Measurements from ENCODE around the gene ZNF722. TPM values are rescaled to one million over a fixed set of nuclear protein-coding genes. Genes with fewer than 3 reads are reported as not detected.
"Not testable (repeated sequence)": the region's sequence is repeated elsewhere in the genome, so short reads cannot be mapped to it uniquely, and the experiment has no call there.

ZNF722 gene
- total RNA-seq = not detected in 2 replicates
- long read RNA-seq = 0 reads

DNA sequence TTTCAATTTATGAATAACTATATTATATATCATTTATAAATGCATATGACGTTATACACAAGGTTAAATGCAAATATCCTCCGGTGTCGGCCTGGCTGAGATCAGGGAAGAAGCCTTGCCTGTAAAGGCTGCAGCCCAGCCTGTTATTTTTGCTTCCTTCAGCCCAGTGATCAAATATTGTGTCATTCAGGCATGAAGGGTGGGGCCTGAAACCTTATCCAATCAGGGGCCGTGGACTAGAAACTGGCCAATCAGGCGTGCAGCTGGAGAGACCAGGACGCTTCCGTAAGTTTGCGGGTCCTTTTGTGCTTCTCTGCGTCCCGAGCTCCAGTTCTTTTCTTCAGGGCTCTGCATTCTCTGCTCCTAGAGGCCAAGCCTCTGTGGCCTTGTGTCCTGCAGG lies at the start of gene ZNF722:
Gene ZNF722 (plus strand): TSS at position 301 of the 400 bp plus-strand sequence. CDS start 113 bp downstream, outside the sequence.
- Mint-ChIP-seq H3K36me3 (ENCODE audit: insufficient read depth) (peaks cover 2% of the 10 kb centered on the region), H3K4me1 (ENCODE audit: low read depth) (no peaks in the 10 kb centered on the region), H3K27ac (no peak within 1 kb of the TSS), H3K9me3 (ENCODE audit: low read depth) (peaks cover 12% of the 10 kb centered on the region), H3K4me3 (ENCODE audit: low read depth) (no peak within 1 kb of the TSS), H3K27me3 (no peaks in the 10 kb centered on the region)
- DNase-seq (ENCODE audit: low spot score, unreplicated experiment) = no peak
- no peak for TF ChIP-seq CTCF (IDR thresholded peaks at IDR 0.05; ENCODE audit: unreplicated experiment)

DNA sequence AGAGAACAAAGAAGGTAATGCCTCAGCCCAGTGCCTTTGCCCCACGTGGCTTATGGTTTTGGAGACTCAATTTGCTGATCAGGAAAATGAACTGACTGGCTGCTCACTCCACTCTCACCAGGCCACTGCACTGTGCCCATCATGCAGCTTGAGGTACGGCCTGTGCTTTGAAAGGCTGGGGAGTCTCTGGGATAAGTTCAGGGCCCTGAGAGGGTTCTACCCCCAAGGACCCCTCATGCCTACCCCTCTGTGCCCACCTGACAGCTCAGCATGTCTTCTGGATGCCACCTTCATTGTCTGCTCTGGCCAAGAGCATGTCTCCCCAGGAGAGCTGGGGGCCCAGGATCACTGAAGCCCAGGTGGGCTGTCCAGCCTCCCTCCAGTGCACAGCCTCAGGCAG lies 45.5 kb upstream of the ZNF722 start:
- DNase-seq (ENCODE audit: low spot score, unreplicated experiment) = no peak
- H3K4me1 Mint-ChIP-seq (ENCODE audit: low read depth) = no peaks in the 10 kb centered on the region
- H3K9me3 Mint-ChIP-seq (ENCODE audit: low read depth) = peaks cover 42% of the 10 kb centered on the region
- H3K4me3 Mint-ChIP-seq (ENCODE audit: low read depth) = no peak overlapping the region
- H3K36me3 Mint-ChIP-seq (ENCODE audit: insufficient read depth) = peaks cover 2% of the 10 kb centered on the region
- TF ChIP-seq CTCF (IDR thresholded peaks at IDR 0.05; ENCODE audit: unreplicated experiment) = no peak
- no peak overlapping the region for H3K27ac Mint-ChIP-seq
- H3K27me3 Mint-ChIP-seq = no peaks in the 10 kb centered on the region

- Mint-ChIP-seq H3K4me3 (ENCODE audit: low read depth) (no peak overlapping the region), H3K36me3 (ENCODE audit: insufficient read depth) (no peaks in the 10 kb centered on the region), H3K27me3 (no peaks in the 10 kb centered on the region), H3K9me3 (ENCODE audit: low read depth) (peaks cover 32% of the 10 kb centered on the region), H3K27ac (no peak overlapping the region), H3K4me1 (ENCODE audit: low read depth) (no peaks in the 10 kb centered on the region)
- DNase-seq (ENCODE audit: low spot score, unreplicated experiment) = no peak
- no peak for TF ChIP-seq CTCF (IDR thresholded peaks at IDR 0.05; ENCODE audit: unreplicated experiment)
Observed at GRCh38 chr7:63968629-63969028, 30.0 kb upstream of the ZNF722 start.

GRCh38 chr7:64015496-64015895 lies 16.8 kb downstream of the ZNF722 start:
- H3K27me3 Mint-ChIP-seq; DNase-seq (ENCODE audit: low spot score, unreplicated experiment); H3K4me1 Mint-ChIP-seq (ENCODE audit: low read depth); H3K4me3 Mint-ChIP-seq (ENCODE audit: low read depth); H3K36me3 Mint-ChIP-seq (ENCODE audit: insufficient read depth); H3K27ac Mint-ChIP-seq: not testable (repeated sequence)
- H3K9me3 Mint-ChIP-seq (ENCODE audit: low read depth) = peaks cover 48% of the 10 kb centered on the region

GRCh38 chr7:64035388-64035787 lies 36.7 kb downstream of the ZNF722 start:
- Mint-ChIP-seq H3K9me3 (ENCODE audit: low read depth) (peaks cover 45% of the 10 kb centered on the region), H3K4me1 (ENCODE audit: low read depth) (no peaks in the 10 kb centered on the region), H3K27ac (no peak overlapping the region), H3K36me3 (ENCODE audit: insufficient read depth) (no peaks in the 10 kb centered on the region), H3K27me3 (no peaks in the 10 kb centered on the region), H3K4me3 (ENCODE audit: low read depth) (no peak overlapping the region)
- no peak for DNase-seq (ENCODE audit: low spot score, unreplicated experiment)
- TF ChIP-seq CTCF (IDR thresholded peaks at IDR 0.05; ENCODE audit: unreplicated experiment) = no peak

- no peaks in the 10 kb centered on the region for H3K27me3 Mint-ChIP-seq
- no peak overlapping the region for H3K4me3 Mint-ChIP-seq (ENCODE audit: low read depth)
- H3K36me3 Mint-ChIP-seq (ENCODE audit: insufficient read depth) = no peaks in the 10 kb centered on the region
- no peak overlapping the region for H3K27ac Mint-ChIP-seq
- H3K9me3 Mint-ChIP-seq (ENCODE audit: low read depth) = peaks cover 40% of the 10 kb centered on the region
- TF ChIP-seq CTCF (IDR thresholded peaks at IDR 0.05; ENCODE audit: unreplicated experiment) = no peak
- no peak for DNase-seq (ENCODE audit: low spot score, unreplicated experiment)
- no peaks in the 10 kb centered on the region for H3K4me1 Mint-ChIP-seq (ENCODE audit: low read depth)
Observed at GRCh38 chr7:64037095-64037494, 38.4 kb downstream of the ZNF722 start.
